GM20431 (cell line): ENCODE measurements around the gene TP53TG5.

Source experiments
- in situ Hi-C: fragments of 300-500 bp; cut with MseI, MboI; formaldehyde crosslinking; loops from one replicate; pipeline ENCODE4 v1.15.0; 2020; ENCODE audit warnings: low sequenced_read_pairs; ENCODE audit not compliant: unreplicated experiment

TP53TG5 gene

GRCh38 chr20:45337367-45338120 lies 40.6 kb downstream of the TP53TG5 start:
- in situ Hi-C loops, result no loop called here

- in situ Hi-C loops, result no loop called here
Measured at GRCh38 chr20:45336530-45337366, 41.4 kb downstream of the TP53TG5 start.

- in situ Hi-C loops, result no loop called here
Measured at GRCh38 chr20:45330476-45330875, 47.6 kb downstream of the TP53TG5 start.

GRCh38 chr20:45329497-45330319 lies 48.4 kb downstream of the TP53TG5 start:
- in situ Hi-C loops, result no loop called here

- in situ Hi-C loops, result no loop called here
Measured at GRCh38 chr20:45328451-45328850, 49.7 kb downstream of the TP53TG5 start.

DNA sequence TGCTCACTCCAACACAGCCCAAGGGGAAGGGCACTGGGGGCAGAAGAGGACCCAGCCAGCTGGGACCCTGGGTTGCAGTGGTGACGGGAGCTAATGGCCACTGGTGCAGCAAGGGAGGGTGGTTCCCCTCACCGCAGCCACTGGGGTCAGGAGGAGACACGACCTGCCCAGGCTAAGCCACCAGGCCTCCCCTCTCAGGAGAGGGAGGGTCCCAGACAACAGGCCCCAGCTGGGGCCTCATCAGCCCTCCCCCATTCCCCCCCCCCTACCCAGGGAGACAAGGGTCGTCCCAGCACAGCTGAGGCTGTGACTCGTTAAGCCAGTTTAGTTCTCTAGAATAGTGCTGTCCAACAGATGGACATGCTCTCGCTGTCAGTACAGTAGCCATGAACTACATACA lies 52.8 kb downstream of the TP53TG5 start:
- in situ Hi-C loops, result no loop called here

GRCh38 chr20:45323731-45324130 lies 54.4 kb downstream of the TP53TG5 start:
- in situ Hi-C loops, result loop anchor here (25.0 kb wide), 1 partner anchor 439 kb away; no protein-coding TSS in a partner anchor

GRCh38 chr20:45322952-45323383 lies 55.2 kb downstream of the TP53TG5 start:
- in situ Hi-C loops, result loop anchor here (25.0 kb wide), 1 partner anchor 439 kb away; no protein-coding TSS in a partner anchor
